Testis (tissue), 2 donors: ENCODE measurements around the gene TP73.

Source experiments
- CTCF ChIP-seq, 3 experiments: fragments of 450-650 bp in 2 of 3; fragments of 200-600 bp in 1 of 3; sonication (generic) in 1 of 3; IDR thresholded peaks; one replicate each; pipeline ENCODE4 v1.5.1; 2016 to 2019; ENCODE audit warnings: antibody characterized with exemption in 3 of 3, mild to moderate bottlenecking in 2 of 3, moderate library complexity in 1 of 3
- POLR2A ChIP-seq: fragments of 450-650 bp; IDR thresholded peaks from one replicate; pipeline ENCODE4 v1.6.1; 2017; ENCODE audit warnings: antibody characterized with exemption, mild to moderate bottlenecking, moderate library complexity

- no peak for TF ChIP-seq CTCF (IDR thresholded peaks at IDR 0.05)
- no peak for TF ChIP-seq POLR2A
Observed at GRCh38 chr1:3703786-3704371, 51.6 kb downstream of the TP73 start.
